Epithelial cell of proximal tubule (primary cell): ENCODE measurements around the gene MAFG. TPM values are rescaled to one million over a fixed set of nuclear protein-coding genes. Genes with fewer than 3 reads are reported as not detected.

Experiments
- DNase-seq: peaks from one replicate; pipeline ENCODE4 v3.0.0-alpha.2; 2011; ENCODE audit warnings: low read depth
- H3K4me3 ChIP-seq: 2 replicates; pipeline ENCODE4 v1.5.1; 2011; ENCODE audit warnings: low read depth, mild to moderate bottlenecking, low read length
- total RNA-seq: library from RNA; depleted of rRNA; stranded (reverse); fragments of >200 nt; gene quantifications from 2 replicates; pipeline ENCODE4 v1.2.3, GENCODE V29; 2015
- TF ChIP-seq, protein P1 (sequence below): conservative IDR thresholded peaks from 2 replicates; pipeline ENCODE4 v1.5.1; 2012; ENCODE audit warnings: low read depth, mild to moderate bottlenecking, low read length

The MAFG gene
- 16.1 and 18.5 TPM in 2 replicates for total RNA-seq

DNA sequence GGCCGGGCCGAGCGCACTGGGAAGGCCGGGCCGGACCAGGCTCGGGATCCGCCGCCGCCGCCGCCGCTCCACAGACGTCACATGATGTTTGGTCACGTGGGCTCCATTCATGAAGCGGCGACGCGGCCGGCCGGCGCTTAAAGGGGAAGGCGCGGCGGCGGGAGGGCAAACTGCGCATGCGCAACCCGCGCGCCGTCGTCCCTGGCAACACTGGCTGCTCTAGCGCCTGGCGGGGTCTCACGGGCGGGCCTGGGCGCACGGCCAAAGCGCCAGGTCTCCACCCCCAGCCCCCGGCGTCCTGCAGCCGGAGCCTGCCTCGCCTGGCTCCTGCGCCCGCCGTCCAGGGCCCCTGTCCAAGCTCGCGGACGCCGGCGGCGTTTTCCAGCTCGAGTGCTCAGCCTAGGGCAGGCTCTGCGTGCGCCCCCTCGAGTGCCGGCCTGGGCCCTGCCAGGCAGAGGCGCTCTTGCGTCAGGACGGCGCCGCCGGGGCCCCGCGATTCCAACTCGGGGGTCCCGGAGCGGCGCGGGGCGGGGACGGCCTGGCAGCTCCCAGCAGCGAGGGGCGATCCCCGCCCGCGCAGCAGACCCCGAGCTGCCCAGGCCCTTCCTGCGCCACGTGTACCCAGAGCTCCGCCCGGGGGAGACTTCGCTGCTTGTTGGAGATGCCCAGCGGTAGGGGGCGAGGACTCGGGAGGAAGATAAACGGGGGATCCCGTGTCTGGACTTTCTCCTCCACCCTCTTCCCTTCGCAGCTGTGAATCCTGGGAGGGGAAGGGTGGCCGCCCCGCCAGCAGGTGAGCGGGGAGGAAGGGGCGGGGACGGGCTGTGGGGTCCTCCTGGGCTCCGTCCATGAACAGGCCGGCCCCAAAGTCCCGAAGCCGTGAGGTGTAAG, at the start of gene MAFG:
TSS of gene MAFG (minus strand) at position 83 of the 891 bp plus-strand sequence. CDS start 4,550 bp downstream, outside the sequence.
- TF ChIP-seq, protein P1, sequence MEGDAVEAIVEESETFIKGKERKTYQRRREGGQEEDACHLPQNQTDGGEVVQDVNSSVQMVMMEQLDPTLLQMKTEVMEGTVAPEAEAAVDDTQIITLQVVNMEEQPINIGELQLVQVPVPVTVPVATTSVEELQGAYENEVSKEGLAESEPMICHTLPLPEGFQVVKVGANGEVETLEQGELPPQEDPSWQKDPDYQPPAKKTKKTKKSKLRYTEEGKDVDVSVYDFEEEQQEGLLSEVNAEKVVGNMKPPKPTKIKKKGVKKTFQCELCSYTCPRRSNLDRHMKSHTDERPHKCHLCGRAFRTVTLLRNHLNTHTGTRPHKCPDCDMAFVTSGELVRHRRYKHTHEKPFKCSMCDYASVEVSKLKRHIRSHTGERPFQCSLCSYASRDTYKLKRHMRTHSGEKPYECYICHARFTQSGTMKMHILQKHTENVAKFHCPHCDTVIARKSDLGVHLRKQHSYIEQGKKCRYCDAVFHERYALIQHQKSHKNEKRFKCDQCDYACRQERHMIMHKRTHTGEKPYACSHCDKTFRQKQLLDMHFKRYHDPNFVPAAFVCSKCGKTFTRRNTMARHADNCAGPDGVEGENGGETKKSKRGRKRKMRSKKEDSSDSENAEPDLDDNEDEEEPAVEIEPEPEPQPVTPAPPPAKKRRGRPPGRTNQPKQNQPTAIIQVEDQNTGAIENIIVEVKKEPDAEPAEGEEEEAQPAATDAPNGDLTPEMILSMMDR, result peak; percentile 29

DNA sequence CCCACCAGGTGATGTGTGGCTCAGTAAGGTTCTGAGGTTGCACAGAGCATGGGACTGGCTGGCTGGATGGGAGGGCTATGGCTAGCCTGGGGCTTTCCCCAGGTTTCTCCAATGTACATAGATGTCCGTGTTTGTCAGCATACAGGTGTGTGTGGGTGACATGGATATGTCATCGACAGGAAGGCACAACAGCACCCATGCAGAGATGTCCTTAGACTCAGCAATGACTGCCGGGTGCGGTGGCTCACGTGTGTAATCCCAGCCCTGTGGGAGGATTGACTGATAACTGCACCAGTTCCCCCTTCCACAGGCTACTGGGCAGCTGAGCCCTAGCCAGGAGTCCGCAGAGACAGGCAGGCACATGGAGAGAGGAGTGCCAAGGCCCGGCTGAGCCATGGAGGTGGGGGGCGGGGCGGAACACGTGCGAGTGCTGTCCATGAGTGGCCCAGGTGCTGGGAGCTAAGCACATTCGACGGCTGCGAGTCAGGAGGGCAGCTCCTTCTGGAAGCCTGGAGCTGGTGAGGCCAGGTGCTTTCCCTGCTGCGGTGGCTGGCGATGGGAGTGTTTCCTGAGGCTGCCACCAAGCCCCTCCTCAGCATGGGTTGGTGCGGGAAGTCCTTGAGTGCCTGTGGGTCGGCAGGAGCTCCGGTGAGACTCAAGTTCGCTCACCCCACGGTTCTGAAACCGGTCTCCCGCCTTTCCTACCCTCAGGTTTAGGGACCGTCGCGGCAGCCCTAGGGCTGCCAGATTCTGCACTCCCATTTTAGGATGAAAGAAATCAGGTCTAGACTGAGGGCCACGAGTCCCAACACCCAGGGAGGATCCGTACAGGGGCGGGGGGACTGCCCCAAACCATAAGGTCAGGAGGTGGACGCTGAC, 49.0 kb upstream of the MAFG start:
- DNase-seq, result no peak
- peak overlapping the region; percentile 91 for H3K4me3 ChIP-seq
- TF ChIP-seq, protein P1, result no peak

More for the DNA sequence above, at the start of gene MAFG:
- no peak for DNase-seq
- H3K4me3 ChIP-seq, result peak within 1 kb of the TSS; percentile 71

DNA sequence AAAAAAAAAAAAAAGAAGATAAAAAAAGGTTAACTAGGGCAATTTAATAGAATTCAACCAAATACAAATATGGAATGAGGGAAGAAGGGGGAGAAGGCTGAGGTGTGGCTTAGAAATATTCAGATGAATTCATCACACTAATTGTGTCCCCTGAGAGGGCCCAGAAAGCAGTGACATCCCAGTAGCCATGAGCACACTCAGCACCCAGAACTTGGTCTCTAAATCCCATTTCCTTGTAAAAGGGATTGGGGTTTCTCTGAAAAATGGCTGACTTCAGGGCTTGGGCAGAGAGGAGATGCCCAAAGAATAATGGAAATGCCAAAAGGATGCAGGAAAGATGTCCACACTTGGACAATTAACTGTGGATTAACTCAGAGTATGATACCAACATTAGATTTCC, 45.9 kb upstream of the MAFG start:
- DNase-seq, result no peak
- H3K4me3 ChIP-seq, result no peak overlapping the region
- TF ChIP-seq, protein P1, result no peak

DNA sequence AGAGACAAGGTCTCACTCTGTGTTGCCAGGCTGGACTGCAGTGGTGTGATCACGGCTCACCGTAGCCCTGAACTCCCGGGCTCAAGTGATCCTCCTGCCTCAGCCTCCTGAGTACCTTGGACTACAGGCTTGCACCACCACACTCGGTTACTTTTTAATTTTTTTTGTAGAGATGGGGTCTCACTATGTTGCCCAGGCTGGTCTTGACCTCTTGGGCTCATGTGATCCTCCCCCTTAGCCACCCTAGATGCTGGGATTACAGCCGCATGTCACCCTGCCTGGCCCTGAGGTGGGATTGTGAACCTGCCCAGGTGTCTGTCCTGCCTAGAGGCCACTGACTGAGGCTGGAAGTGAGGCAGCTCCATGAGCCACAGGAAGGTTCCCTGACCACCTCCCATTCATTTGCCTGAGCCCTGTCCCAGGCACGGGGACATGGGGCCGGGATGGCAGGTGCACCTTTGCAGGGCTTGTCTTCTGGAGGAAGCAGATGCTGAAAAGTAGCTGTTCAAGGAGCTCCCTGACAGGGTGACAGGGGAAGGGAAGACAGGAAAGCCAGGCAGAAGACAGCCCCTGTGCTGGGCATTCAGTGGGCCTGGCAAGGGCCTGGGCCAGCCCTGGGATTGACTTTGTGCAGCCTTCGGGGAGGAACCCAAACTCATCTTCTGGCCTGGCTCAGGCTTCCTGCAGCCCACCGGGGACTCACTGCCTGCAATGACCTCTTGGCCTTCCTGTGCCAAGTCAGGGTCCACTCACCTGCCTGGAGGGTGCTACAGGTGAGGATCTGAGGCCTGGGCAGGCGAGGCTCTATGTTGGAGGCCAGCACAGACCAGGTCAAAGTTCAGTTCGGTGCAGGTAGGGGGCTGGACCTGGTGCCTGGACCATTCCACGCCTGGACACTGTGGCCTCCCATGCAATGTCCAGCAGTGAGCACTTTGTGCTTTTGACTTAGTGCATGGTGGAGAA, 41.6 kb upstream of the MAFG start:
- H3K4me3 ChIP-seq, result no peak overlapping the region
- no peak for DNase-seq
- TF ChIP-seq, protein P1, result no peak

DNA sequence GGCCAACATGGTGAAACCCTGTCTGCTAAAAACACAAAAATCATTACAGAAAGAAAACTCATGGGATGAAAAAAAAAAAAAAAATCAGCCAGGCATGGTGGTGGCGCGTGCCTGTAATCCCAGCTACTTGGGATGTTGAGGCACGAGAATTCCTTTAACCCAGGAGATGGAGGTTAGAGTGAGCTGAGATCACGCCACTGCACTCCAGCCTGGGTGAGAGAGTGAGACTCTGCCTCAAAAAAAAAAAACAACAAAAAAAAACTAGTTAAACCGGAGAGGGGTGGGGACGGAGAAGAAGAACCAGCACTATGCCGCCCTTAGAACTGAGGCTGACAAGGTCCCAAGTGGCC, 40.8 kb upstream of the MAFG start:
- DNase-seq, result no peak
- TF ChIP-seq, protein P1, result no peak
- no peak overlapping the region for H3K4me3 ChIP-seq
